Globus pallidus (tissue), 1 donor: ENCODE results near the gene PRELID2.
A peak's percentile ranks its signal among the peaks of the same experiment; 100 is the strongest.
"Not testable (repeated sequence)": the region's sequence is repeated elsewhere in the genome, so short reads cannot be mapped to it uniquely, and the experiment has no call there.

Experiments used
- DNase-seq: peaks from one replicate; pipeline ENCODE4 v3.0.0-alpha.2; 2015; ENCODE audit warnings: low spot score

PRELID2 gene

DNA sequence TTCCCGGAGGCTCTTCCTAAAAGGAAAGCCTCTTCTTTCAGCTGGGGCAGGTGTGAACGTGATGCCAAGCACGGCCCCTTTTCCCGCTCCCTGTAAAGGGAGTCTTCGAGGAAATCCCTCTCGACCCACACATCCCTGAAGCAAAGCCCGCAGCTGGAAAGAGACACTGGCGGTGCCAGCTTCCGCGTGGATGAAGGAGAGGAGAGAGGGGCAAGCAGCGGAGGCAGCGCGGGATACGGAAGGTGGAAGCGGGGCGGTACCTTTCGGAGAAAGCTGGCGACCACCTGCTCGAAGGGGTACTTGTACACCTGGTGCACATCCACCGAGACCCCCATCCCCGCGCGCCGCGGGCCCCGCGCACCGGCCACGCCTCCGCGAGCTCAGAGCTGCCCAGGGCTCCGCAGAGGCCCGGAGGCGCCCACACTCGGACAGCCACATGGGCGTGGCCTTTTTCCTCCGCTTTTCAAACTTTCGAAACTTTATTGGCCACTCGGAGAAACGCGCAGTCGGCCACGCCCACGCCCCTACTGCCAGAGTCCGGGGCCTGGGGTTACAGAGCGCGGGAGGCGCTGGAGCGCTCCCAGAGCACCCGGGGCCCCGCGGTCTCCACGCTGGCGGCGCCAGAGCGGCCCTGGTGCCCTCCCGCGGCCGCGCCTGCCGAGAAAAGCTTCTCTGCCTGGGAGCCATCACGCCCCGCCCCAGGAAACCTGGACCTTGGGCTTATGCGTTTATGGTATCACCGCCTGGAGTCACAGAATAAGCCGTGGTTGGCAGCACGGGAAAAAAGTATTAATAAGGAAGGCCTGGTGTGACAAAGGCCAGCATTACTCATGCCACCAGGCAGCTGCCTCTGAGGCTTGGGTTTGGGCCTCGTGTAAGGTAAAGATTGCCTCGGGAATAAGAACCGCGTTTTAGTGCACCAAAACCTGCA, at the start of gene PRELID2:
PRELID2 (minus strand) TSS at position 426 of the 931 bp plus-strand sequence; CDS start at position 335, 91 bp downstream.
- peak; percentile 73 for DNase-seq

DNA sequence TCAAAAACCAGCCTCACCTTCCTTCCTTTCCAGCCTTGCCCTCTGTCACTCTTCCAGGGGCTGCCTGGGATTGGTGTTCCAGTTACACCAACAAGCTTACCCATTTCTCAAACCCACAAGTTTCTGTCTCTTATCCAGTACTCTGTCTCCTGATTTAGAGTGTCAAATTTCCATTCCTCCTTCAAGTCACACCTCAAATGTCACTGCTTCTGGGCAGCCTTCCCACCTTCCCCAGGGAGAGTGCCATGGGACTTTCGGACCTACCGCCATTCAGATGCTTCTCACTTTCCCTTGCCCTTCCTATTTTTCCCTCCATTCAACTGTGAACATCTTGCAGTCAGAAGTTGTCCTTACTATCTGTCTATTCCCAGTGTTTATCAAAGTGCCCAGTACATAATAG, 39.6 kb upstream of the PRELID2 start:
- no peak for DNase-seq

DNA sequence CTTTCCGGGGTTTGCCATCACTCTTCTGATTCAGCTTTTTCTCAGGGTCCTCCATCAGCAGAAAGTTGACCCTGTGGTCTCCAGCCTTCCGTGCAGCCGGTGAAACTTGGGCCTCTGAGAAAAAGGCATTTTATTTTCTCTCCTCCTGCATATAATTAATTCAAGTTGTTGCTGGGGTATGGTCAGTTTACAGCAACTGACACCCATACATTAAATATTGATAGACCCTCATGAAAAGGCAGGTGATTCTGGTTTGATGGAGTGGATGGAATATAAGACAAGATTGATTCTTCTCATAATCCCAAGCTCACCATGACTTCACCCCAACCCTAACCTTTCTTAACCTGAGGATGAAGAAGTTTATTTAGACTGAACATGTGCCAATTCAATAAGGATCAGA, 37.8 kb upstream of the PRELID2 start, which contains the start of gene GRXCR2:
GRXCR2 (minus strand) TSS at position 101 of the 400 bp plus-strand sequence; CDS start at position 55, 46 bp downstream.
- DNase-seq: no peak

DNA sequence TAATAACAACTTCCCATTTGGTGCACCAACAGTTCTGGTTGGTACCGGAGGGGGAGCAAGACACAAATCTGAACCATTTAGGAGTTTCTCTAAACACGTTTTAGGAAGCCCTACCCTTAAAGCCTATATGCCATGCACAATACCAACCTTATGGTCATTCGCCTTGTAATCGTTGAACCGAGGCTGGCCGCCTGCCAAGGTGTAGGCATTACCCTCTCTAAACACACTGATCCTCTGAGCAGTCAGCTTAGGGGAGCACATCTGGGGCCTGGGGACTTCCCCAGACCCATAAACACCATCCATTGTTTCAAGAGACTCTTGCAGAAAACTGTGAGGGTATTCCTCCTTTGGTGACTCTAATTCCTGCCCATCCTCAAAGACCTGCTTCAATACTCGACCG, 37.3 kb upstream of the PRELID2 start:
- DNase-seq: no peak

DNA sequence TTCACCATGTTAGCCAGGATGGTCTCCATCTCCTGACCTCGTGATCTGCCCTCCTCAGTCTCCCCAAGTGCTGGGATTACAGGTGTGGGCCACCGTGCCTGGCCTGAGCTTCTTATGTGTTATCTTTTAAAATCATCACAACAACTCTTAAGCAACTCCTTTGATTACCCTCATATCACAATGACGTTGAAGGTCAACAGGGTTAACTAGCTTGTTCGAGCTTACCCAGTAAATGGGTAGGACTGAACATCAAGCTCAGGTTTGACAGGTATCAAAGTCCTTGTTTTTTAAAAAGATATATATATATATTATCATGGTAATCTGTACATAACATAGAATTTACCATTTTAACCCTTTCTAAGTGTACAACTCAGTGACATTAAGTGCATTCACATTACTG, 34.6 kb upstream of the PRELID2 start:
- DNase-seq: no peak

DNA sequence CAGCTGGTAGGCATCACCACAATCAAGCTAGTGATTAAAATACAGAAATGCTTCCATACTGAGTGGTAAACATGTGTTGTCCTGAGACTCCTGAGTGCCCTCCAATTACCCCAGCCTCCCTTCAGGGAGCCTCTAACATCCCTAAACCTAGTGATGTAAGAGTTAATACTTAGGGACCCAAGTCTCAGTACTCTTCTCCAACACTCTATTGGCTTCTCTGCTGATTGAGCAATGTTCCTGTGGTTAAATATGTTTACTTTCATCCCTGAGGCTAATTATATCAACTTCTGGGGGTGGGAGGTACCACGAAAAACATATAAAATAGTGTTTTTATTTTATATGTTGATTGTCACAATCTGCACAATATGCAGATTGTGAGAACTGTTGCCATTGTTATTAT, 32.7 kb upstream of the PRELID2 start:
- no peak for DNase-seq

DNA sequence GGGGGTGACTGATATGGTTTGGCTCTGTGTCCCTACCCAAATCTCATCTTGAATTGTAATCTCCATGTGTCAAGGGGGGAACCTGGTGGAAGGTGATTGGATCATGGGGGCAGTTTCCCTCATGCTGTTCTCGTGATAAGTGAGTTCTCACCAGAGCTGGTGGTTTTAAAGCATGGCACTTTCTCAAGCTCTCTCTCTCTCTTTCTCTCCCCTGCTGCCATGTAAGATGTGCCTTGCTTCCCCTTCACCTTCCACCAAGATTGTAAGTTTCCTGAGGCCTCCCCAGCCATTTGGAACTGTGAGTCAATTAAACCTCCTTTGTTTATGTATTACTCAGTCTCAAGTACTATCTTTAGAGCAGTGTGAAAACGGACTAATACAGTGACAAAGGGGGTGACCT, 29.3 kb upstream of the PRELID2 start:
- not testable (repeated sequence) for DNase-seq

DNA sequence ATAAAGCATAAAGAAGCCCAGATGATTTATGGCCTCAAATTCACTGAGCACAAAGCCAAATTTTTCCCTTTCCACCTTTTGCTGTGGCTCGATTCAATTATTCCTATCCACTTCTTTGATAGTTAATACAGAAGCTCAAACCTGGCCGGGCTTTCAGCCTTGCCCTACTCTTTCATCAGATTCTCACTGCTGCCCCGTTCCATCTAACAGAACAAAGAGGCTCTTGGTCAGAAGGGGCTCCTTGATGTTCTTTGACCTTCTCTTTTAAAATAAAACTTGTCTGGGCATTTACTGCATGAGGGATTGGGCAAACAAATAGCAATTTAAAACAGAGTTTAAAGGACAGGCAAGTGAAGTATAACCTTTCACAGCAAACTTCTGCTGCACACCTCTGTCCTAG, 27.9 kb upstream of the PRELID2 start:
- no peak for DNase-seq

DNA sequence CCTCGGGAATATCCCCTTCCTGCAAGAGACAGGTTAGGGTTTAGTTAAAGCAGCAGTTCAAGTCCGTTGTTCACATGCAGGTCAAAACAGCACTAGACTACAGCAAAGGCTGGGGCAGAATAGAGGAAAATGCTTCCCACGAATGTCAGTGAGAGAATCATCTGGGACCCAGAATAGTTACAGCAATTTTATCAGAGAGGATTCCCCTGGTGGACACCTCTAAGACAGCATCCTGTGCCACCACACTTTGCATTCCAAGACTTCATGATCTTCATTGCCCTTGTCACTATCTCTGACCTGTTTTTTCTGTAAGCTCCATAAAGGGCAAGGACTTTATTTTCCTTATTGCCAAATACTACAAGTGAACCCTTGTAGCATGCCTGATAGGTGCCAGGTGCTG, 24.8 kb upstream of the PRELID2 start:
- DNase-seq: no peak

DNA sequence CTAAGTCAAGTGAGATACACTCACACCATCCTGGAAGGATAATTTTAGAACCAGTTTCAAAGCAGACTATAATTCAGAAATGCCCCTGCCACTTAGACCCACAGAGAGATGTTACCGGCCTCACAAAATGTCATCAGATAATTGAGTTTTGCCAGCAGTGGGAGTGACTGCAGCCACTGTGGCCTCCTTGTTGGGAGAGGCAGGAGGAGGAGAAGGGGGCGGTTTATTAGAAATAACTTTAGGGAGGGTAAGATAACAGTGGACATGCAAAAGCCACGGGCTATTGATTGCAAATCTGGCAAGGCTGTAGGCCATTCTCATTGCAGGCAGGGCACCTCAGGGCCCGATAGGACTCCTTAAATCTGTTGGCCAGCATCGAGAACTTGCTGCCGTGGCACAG, 24.3 kb upstream of the PRELID2 start:
- no peak for DNase-seq

DNA sequence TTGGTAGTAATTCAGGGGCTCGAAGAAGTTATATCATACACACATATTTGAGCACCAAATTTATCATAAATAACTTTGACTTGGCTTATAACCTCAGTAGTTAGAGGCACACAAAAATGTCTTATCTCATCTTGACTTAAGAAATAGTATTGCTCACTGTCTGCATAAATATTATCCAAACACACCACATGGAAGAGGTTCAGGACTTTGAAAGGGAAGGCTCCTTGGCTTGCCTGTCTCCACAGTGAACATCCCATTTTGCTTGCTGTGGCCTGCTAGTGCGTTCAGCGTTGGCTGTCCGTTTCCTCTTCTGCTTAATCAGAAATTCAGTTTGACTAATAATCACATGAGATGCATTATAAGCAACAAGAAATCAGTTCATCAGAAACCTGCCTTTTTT, 23.8 kb upstream of the PRELID2 start:
- no peak for DNase-seq

DNA sequence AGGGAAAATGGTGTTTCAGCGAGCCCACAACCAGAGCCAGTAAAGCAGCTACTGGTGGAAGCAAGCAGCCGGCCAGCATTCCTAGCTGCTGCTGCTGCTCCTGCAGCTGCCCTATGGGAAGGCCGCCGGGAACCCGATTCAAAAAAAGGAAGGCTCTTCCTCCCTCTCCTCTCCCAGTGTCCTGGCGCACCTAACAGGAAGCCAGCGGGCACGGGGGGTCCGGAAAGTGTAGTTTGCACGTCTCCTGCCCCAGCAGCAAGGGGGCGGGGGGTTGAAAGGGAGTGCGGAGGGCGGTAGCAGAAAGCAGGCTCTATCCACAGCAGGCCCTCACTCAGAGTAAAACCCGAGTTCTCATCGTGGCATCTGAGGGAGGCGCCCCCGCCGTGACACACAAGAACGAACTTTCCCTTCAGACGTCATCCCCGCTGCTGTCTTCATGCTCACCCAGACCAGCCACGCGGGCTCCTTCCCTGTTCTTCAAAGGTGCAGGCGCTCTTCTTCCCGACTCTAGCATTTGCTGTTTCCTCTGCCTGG, 21.2 kb upstream of the PRELID2 start:
- DNase-seq: no peak

DNA sequence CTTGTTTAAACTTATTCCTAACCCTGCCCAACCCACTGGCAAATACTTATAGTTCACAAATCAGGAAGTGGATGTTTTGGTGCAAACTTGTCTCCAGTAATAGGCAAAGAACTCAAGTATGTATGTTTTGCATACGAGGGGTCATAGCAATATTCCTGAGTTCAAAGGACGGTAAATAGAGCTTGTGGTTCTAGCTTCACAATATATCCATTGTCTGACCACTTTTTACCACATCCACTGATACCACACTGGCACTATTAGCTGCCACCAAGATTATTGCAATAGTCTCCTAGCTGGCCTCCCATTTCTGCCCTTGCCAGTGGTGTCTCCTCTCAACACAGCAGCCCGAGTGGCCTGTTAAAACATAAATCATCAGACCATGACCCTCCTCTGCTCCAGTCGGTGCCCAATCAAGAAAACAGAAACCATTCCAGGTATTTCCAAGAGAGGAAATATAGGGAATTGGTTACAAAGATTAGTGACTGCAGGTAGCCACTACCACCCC, 20.7 kb upstream of the PRELID2 start:
- DNase-seq: no peak

DNA sequence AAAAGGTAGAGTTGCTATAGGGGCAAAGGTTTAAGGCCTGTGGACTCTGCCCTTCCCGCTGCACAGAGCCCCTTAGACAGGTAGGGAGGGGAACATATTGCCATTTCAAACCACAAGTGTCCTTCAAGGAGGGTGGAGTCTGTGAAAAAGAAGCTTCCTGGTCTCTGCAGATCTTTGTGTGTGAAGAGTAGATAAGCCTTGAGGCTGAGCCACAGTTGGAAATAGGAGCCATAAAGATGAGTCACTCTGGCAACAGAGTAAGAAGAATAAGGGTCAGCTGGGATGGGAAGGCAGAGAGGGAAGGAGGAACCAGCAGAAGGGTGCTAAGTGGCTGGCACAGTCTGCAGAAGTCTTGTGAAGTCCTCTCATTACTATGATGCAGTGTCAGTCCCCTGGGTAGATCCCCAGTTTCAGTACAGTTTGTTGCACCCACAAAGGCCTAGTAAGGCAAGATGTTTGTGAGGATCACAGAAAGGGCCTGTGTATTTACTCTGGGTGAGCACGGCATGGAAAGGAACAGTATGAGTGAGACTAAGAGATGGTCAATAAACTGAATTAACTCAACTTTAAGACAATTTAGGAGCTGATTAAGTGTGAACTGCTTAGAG, 19.6 kb upstream of the PRELID2 start:
- DNase-seq: no peak

DNA sequence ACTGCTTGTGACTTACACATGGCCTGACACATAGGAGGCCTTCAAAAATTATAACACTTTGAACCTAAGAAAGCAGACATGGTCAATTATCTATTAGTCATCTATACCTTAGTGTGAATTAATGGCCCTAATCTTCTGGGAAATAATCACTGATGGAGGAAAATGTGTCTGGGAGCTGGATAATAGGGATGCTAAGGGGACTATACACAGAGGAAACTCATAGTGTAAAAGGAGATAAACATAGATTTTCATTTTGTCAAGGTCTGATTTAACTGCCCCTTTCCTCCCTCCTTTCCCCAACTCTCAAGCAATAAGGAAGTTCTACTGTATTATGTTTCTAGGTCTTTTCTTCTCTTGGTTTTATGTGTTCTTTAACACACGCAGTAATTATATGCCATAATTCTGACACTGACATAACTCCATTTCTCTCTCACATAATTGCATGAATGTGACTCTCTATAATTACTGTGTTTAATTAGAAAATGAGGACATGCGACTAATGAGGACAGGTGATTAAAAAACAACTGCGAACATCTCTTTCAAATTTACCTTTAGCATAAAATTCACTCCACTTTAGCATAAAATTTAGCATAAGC, 18.7 kb upstream of the PRELID2 start:
- no peak for DNase-seq

DNA sequence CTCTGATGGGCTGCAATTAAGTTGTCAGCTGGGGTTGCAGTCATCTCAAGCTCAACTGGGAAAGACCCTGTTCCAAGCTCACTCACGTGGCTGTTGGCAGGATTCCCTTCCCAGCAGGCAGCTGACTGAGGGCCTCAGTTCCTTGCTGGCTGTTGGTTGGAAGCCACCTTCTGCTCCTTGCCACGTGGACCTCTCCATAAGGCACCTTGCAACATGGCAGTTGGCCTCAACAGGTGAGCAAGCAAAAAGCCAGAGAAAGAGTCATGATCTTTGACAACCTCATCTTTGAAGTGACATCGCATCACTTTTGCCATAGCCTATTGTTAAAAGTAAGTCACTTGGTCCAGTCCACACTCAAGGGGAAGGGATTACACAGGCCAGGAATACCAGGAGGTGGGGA, 17.8 kb upstream of the PRELID2 start:
- no peak for DNase-seq

DNA sequence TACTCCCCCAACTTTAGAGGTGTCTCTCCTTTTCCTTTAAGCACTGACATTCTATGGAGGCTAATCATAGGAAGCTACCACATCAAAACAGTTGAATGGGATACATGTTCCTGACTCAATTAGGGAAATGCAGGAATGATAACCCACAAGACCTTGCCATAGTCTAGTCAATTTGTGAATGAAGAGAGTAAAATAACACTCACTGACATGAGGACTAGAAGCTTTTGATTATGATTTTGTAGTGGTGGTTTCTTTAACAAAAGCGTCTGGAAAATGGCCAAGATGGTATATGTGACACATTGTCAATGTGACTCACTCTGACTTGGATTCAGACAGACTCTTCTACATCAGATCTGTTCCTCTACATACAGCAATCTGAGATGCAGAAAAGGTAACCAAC, 13.7 kb upstream of the PRELID2 start:
- DNase-seq: no peak

DNA sequence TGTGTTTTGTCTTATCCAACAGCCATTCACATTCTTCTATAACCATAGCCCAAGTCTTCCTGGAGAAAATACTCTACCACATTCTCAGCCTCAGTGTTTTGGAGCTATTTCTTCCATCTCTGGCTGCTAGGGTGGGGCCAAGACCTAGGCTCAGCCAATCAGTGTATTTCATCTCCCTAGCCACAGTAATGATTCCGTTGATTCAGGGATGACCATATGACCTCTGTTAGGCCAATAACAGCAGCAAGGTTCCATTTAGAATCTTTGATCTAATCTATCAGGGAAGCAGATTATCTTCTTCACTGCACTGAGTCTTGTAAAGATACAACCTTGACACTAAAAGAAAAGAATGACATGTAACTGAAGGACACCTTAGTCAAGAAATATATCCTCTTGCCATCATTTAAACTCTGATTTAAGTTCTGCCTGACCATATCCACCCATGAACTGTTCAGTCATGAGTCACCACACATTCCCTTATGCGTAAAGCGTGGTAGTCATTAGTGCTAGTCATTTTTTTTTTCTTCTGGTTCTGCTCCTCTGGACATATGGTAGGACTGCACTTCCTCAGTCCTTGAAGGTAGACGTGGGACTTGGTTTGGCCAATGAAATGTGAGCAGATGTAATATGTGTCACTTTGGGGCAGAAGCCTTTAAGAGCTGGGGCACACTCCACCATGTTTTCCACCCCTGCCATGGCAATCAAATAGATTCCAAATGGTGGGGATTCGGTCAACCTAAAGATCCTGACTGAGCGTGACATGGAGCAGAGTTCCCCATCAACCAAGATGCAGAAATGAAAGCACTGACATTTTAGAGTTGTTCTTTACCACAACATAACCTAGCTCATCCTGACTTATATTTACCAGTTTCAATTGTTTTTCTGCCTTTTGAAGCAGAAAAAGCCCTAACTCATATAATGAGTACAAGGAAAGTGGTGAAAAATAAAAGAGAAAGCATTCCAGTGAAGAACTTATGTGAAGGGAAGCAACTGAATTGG, 12.7 kb upstream of the PRELID2 start:
- no peak for DNase-seq

DNA sequence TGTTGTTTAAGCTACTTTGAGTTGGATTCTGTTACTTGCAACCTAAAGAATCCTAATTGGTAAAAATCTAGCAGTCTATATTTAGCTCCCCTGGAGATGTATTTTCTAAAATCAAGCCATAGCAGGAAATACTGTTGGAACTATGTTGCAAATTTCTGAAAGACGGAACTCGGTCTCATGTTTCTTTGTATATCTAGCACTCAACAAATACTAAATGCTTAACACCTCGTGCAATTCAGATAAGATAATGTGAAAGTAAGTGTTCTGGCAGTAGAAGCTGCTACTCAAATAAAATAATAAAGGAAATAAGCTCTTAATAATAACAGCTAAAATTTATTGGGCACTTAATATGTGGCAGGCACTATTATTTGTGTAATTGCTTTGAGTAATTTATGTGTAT, 10.9 kb upstream of the PRELID2 start:
- no peak for DNase-seq

DNA sequence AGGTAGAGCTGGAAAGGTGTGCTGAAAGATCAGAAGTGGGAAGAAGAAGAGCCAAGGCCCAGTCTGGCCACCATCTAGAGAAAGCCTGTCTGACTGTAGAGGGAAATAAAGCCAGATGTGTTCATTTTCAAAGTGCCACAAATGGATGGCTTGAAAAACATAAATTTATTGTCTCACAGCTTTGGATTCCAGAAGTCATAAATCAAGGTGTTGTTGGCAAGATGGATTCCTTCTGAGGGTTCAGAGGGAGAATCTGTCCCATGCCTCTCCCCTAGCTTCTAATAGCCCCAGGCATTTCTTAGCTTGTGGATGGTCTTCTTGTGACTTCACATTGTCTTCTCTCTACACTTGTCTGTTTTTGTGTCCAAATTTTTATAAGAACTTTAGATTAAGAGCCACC, 6.2 kb upstream of the PRELID2 start:
- no peak for DNase-seq

DNA sequence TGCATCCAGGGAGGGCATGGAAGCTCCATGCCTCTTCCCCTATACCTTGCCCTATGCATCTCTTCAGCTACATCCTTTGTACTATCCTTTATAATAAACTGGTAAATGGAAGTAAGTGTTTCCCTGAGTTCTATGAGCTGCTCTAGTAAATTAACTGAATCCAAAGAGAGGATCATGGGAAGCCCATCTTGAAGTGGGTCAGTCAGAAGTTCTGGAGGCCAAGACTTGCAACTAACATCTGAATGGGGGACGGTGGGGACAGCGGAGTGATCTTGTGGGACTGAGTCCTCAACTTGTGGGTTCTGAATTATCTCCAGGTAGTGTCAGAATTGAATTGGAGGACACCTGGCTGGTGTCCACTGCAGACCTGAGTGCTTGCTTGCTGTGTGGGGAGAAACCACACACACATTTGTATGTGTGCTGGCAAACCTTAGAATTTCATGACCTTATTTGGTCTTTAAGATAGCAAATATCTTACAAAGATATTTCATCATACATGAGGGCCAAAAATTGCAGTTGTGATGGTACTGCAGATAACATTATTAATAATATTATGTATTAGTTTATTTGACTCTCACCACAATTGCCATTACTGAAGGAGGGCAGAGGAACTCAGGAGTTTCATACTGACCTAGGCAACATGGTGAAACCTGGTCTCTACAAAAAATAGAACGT, 5.5 kb upstream of the PRELID2 start:
- DNase-seq: no peak
